DOHH2 (cell line): Measurements from ENCODE around the gene RPS6KA2.

Experiments
- EZH2phosphoT487 ChIP-seq: fragments of 200-600 bp; sonication (generic); IDR thresholded peaks from 2 replicates; pipeline ENCODE4 v1.6.1; 2017; ENCODE audit warnings: borderline replicate concordance, mild to moderate bottlenecking, antibody characterized with exemption, low read length, moderate library complexity, mixed read lengths
- TF ChIP-seq, protein P1 (sequence below): fragments of 200-600 bp; sonication (generic); IDR thresholded peaks from one replicate; pipeline ENCODE4 v1.5.1; 2014; ENCODE audit warnings: antibody characterized with exemption, mild to moderate bottlenecking, low read depth, low read length; ENCODE audit not compliant: poor library complexity, severe bottlenecking

- TF ChIP-seq, protein P1, sequence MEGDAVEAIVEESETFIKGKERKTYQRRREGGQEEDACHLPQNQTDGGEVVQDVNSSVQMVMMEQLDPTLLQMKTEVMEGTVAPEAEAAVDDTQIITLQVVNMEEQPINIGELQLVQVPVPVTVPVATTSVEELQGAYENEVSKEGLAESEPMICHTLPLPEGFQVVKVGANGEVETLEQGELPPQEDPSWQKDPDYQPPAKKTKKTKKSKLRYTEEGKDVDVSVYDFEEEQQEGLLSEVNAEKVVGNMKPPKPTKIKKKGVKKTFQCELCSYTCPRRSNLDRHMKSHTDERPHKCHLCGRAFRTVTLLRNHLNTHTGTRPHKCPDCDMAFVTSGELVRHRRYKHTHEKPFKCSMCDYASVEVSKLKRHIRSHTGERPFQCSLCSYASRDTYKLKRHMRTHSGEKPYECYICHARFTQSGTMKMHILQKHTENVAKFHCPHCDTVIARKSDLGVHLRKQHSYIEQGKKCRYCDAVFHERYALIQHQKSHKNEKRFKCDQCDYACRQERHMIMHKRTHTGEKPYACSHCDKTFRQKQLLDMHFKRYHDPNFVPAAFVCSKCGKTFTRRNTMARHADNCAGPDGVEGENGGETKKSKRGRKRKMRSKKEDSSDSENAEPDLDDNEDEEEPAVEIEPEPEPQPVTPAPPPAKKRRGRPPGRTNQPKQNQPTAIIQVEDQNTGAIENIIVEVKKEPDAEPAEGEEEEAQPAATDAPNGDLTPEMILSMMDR: no peak
- no peak for TF ChIP-seq EZH2phosphoT487
These were observed 65.2 kb downstream of the RPS6KA2 start for GRCh38 chr6:166561771-166562359.
